Mesenchymal stem cell (in vitro differentiated cells and primary cell): ENCODE results near the gene ATXN7L1.

Experiments used
- DNase-seq: peaks from one replicate; pipeline ENCODE4 v3.0.0-alpha.2; 2013
- H2AFZ ChIP-seq: one replicate; pipeline ENCODE4 v1.6.1; 2013; ENCODE audit warnings: low read depth, mild to moderate bottlenecking, control low read depth, inconsistent platforms, low read length, moderate library complexity
- H2AK5ac ChIP-seq: 2 replicates; pipeline ENCODE4 v1.6.1; 2013; ENCODE audit warnings: low read length, moderate library complexity, mild to moderate bottlenecking, inconsistent platforms; ENCODE audit not compliant: severe bottlenecking
- H2BK120ac ChIP-seq: one replicate; pipeline ENCODE4 v1.6.1; 2013; ENCODE audit warnings: low read depth, mild to moderate bottlenecking, inconsistent platforms, low read length, moderate library complexity
- H2BK12ac ChIP-seq, 2 experiments: one replicate each; pipeline ENCODE4 v1.6.1; 2013; ENCODE audit warnings: inconsistent platforms in 2 of 2, low read length in 2 of 2, mild to moderate bottlenecking in 2 of 2, moderate library complexity in 2 of 2, control low read depth in 1 of 2
- H2BK15ac ChIP-seq: one replicate; pipeline ENCODE4 v1.6.1; 2013; ENCODE audit warnings: mild to moderate bottlenecking, low read depth, inconsistent platforms; ENCODE audit not compliant: poor library complexity, severe bottlenecking
- H2BK5ac ChIP-seq: 2 replicates; pipeline ENCODE4 v1.6.1; 2013; ENCODE audit warnings: low read depth, mild to moderate bottlenecking, low read length, control low read depth, inconsistent platforms; ENCODE audit not compliant: poor library complexity, severe bottlenecking
- H3K14ac ChIP-seq, 2 experiments: one replicate each; pipeline ENCODE4 v1.6.1; 2013; ENCODE audit warnings: inconsistent platforms in 2 of 2, low read length in 2 of 2, control low read depth in 1 of 2, mild to moderate bottlenecking in 1 of 2, moderate library complexity in 1 of 2
- H3K18ac ChIP-seq, 2 experiments: one replicate each; pipeline ENCODE4 v1.6.1; 2013; ENCODE audit warnings: inconsistent platforms in 2 of 2, low read length in 2 of 2, control low read depth in 1 of 2, low read depth in 1 of 2, mild to moderate bottlenecking in 1 of 2
- H3K23ac ChIP-seq, 2 experiments: one replicate each; pipeline ENCODE4 v1.6.1; 2013; ENCODE audit warnings: inconsistent platforms in 2 of 2, low read length in 2 of 2, mild to moderate bottlenecking in 2 of 2, moderate library complexity in 2 of 2, control low read depth in 1 of 2
- H3K27ac ChIP-seq: 2 replicates; pipeline ENCODE4 v1.5.1; 2013; ENCODE audit warnings: mild to moderate bottlenecking, moderate library complexity, low read length, control low read depth, inconsistent platforms; ENCODE audit not compliant: poor library complexity, severe bottlenecking
- H3K27me3 ChIP-seq, 2 experiments: 2 replicates each; pipeline versions ENCODE4 v1.6.1 to v1.7.0; 2013; ENCODE audit warnings: low read length in 2 of 2, mild to moderate bottlenecking in 2 of 2, moderate library complexity in 2 of 2, control low read depth in 1 of 2, inconsistent platforms in 1 of 2; ENCODE audit not compliant: control insufficient read depth in 1 of 2, insufficient read depth in 1 of 2
- H3K36me3 ChIP-seq, 2 experiments: 2 replicates each; pipeline versions ENCODE4 v1.6.1 to v1.7.0; 2013; ENCODE audit warnings: low read length in 2 of 2, control low read depth in 1 of 2, inconsistent platforms in 1 of 2, low read depth in 1 of 2, mild to moderate bottlenecking in 1 of 2; ENCODE audit not compliant: insufficient read depth in 2 of 2, control insufficient read depth in 1 of 2
- H3K4ac ChIP-seq, 2 experiments: one replicate each; pipeline ENCODE4 v1.6.1; 2013; ENCODE audit warnings: inconsistent platforms in 2 of 2, low read length in 2 of 2, mild to moderate bottlenecking in 2 of 2, moderate library complexity in 2 of 2, control low read depth in 1 of 2, low read depth in 1 of 2
- H3K4me1 ChIP-seq: 2 replicates; pipeline ENCODE4 v1.6.1; 2013; ENCODE audit warnings: low read depth, low read length, control low read depth; ENCODE audit not compliant: control insufficient read depth, insufficient read depth
- H3K4me2 ChIP-seq: 2 replicates; pipeline ENCODE4 v1.6.1; 2013; ENCODE audit warnings: low read length, mild to moderate bottlenecking, inconsistent platforms; ENCODE audit not compliant: poor library complexity, severe bottlenecking
- H3K4me3 ChIP-seq, 2 experiments: 2 replicates each; pipeline versions ENCODE4 v1.5.1 to v1.7.0; 2013; ENCODE audit warnings: low read length in 2 of 2, mild to moderate bottlenecking in 2 of 2, control low read depth in 1 of 2, low read depth in 1 of 2; ENCODE audit not compliant: insufficient read depth in 1 of 2
- H3K79me1 ChIP-seq: replicated peaks from 2 replicates; pipeline ENCODE4 v1.6.1; 2013; ENCODE audit warnings: mild to moderate bottlenecking, control low read depth, low read length, inconsistent platforms; ENCODE audit not compliant: poor library complexity, severe bottlenecking
- H3K9ac ChIP-seq: 2 replicates; pipeline ENCODE4 v1.7.0; 2013; ENCODE audit warnings: mild to moderate bottlenecking, low read length, moderate library complexity
- H3K9me3 ChIP-seq: 2 replicates; pipeline ENCODE4 v1.7.0; 2013; ENCODE audit warnings: mild to moderate bottlenecking, low read length; ENCODE audit not compliant: control insufficient read depth
- H4K8ac ChIP-seq: one replicate; pipeline ENCODE4 v1.6.1; 2013; ENCODE audit warnings: inconsistent platforms, mild to moderate bottlenecking, low read length, moderate library complexity
- H4K91ac ChIP-seq: one replicate; pipeline ENCODE4 v1.6.1; 2013; ENCODE audit warnings: mild to moderate bottlenecking, low read length, inconsistent platforms
- WGBS: methylation state at CpG from one replicate; pipeline ENCODE4 v1.1.7; 2013; ENCODE audit warnings: mixed read lengths; 5-methylcytosine and 5-hydroxymethylcytosine counted together

ATXN7L1 gene

GRCh38 chr7:105690325-105690945 is 186.0 kb downstream of the ATXN7L1 start:
- no peak overlapping the region for H3K27ac ChIP-seq
- no peak overlapping the region for H2AFZ ChIP-seq
- no peak overlapping the region for H2BK15ac ChIP-seq
- no peak overlapping the region for H3K23ac ChIP-seq
- H3K4me1 ChIP-seq, result peaks cover 10% of the 10 kb centered on the region
- H4K91ac ChIP-seq, result peak overlapping the region; percentile 61
- H3K4me2 ChIP-seq, result no peak overlapping the region
- H3K4ac ChIP-seq, result peak overlapping the region; percentile 18 to 96
- DNase-seq, result peak; percentile 17
- peak overlapping the region; percentile 25 to 49 for H2BK12ac ChIP-seq
- H2BK5ac ChIP-seq, result no peak overlapping the region
- H4K8ac ChIP-seq, result peak overlapping the region; percentile 67
- no peaks in the 10 kb centered on the region for H3K27me3 ChIP-seq
- peaks cover 9% of the 10 kb centered on the region for H3K79me1 ChIP-seq
- peak overlapping the region; percentile 54 for H2BK120ac ChIP-seq
- no peak overlapping the region for H2AK5ac ChIP-seq
- 76% methylated on average over 17 of the region's 17 CpGs for WGBS
- H3K18ac ChIP-seq, result peak overlapping the region; percentile 44 to 81
- H3K14ac ChIP-seq, result no peak overlapping the region
- H3K4me3 ChIP-seq, result peak overlapping the region in 1 of 2 experiments; percentile 74
- H3K9ac ChIP-seq, result peak overlapping the region; percentile 83
- H3K9me3 ChIP-seq, result no peaks in the 10 kb centered on the region
- peaks cover 0 to 2% of the 10 kb centered on the region in 2 experiments for H3K36me3 ChIP-seq

GRCh38 chr7:105689067-105689819 is 187.2 kb downstream of the ATXN7L1 start:
- no peak overlapping the region for H3K23ac ChIP-seq
- peak overlapping the region; percentile 41 for H2BK15ac ChIP-seq
- H3K27ac ChIP-seq, result no peak overlapping the region
- H3K9ac ChIP-seq, result no peak overlapping the region
- no peak for DNase-seq
- H4K8ac ChIP-seq, result peak overlapping the region; percentile 19
- peak overlapping the region; percentile 0 to 13 for H3K18ac ChIP-seq
- H2BK5ac ChIP-seq, result no peak overlapping the region
- no peaks in the 10 kb centered on the region for H3K27me3 ChIP-seq
- H2BK12ac ChIP-seq, result peak overlapping the region; percentile 1 to 25
- WGBS, result 65% methylated on average over 12 of the region's 13 CpGs
- peaks cover 10% of the 10 kb centered on the region for H3K4me1 ChIP-seq
- no peak overlapping the region for H4K91ac ChIP-seq
- H2BK120ac ChIP-seq, result no peak overlapping the region
- no peaks in the 10 kb centered on the region for H3K9me3 ChIP-seq
- H3K4ac ChIP-seq, result no peak overlapping the region
- H2AK5ac ChIP-seq, result peak overlapping the region; percentile 14
- no peak overlapping the region for H3K4me3 ChIP-seq
- H2AFZ ChIP-seq, result no peak overlapping the region
- H3K79me1 ChIP-seq, result peaks cover 9% of the 10 kb centered on the region
- no peaks in the 10 kb centered on the region for H3K36me3 ChIP-seq
- H3K14ac ChIP-seq, result no peak overlapping the region
- no peak overlapping the region for H3K4me2 ChIP-seq

- H3K36me3 ChIP-seq, result no peaks in the 10 kb centered on the region
- H4K91ac ChIP-seq, result no peak overlapping the region
- H2AFZ ChIP-seq, result no peak overlapping the region
- WGBS, result 76% methylated on average over 5 of the region's 5 CpGs
- H2AK5ac ChIP-seq, result no peak overlapping the region
- no peak overlapping the region for H3K4ac ChIP-seq
- H3K9me3 ChIP-seq, result no peaks in the 10 kb centered on the region
- no peak overlapping the region for H4K8ac ChIP-seq
- H3K14ac ChIP-seq, result no peak overlapping the region
- H3K9ac ChIP-seq, result no peak overlapping the region
- H2BK15ac ChIP-seq, result peak overlapping the region; percentile 41
- H3K27me3 ChIP-seq, result no peaks in the 10 kb centered on the region
- H3K79me1 ChIP-seq, result peaks cover 11% of the 10 kb centered on the region
- DNase-seq, result no peak
- H2BK120ac ChIP-seq, result no peak overlapping the region
- no peak overlapping the region for H3K23ac ChIP-seq
- H2BK12ac ChIP-seq, result peak overlapping the region in 1 of 2 experiments; percentile 22
- no peak overlapping the region for H3K4me2 ChIP-seq
- peaks cover 10% of the 10 kb centered on the region for H3K4me1 ChIP-seq
- H2BK5ac ChIP-seq, result no peak overlapping the region
- H3K27ac ChIP-seq, result no peak overlapping the region
- H3K18ac ChIP-seq, result peak overlapping the region in 1 of 2 experiments; percentile 0
- no peak overlapping the region for H3K4me3 ChIP-seq
Measured at GRCh38 chr7:105688617-105689016, 187.8 kb downstream of the ATXN7L1 start.

GRCh38 chr7:105685161-105685560 is 191.2 kb downstream of the ATXN7L1 start:
- Histone ChIP-seq H3K9ac (no peak overlapping the region), H3K79me1 (peaks cover 6% of the 10 kb centered on the region), H3K4me3 (no peak overlapping the region), H3K36me3 (no peaks in the 10 kb centered on the region), H4K91ac (no peak overlapping the region), H4K8ac (no peak overlapping the region), H2BK15ac (no peak overlapping the region), H3K18ac (no peak overlapping the region), H3K4me2 (no peak overlapping the region), H2BK5ac (no peak overlapping the region), H3K4me1 (peaks cover 8% of the 10 kb centered on the region), H3K27me3 (no peaks in the 10 kb centered on the region), H3K9me3 (no peaks in the 10 kb centered on the region), H3K23ac (no peak overlapping the region), H2BK12ac (no peak overlapping the region), H2AK5ac (no peak overlapping the region), H3K27ac (no peak overlapping the region), H3K14ac (no peak overlapping the region), H2BK120ac (no peak overlapping the region), H3K4ac (no peak overlapping the region), H2AFZ (no peak overlapping the region)
- WGBS, result 100% methylated on average over 1 of the region's 3 CpGs
- DNase-seq, result no peak
